Esophagus squamous epithelium (tissue), 4 donors: ENCODE results near the gene TNN.

Experiments used
- CTCF ChIP-seq, 6 experiments: fragments of 450-650 bp in 4 of 6; fragments of 200-600 bp in 2 of 6; sonication (generic) in 2 of 6; IDR thresholded peaks; one replicate each; pipeline ENCODE4 v1.5.1; 2016 to 2019; ENCODE audit warnings: antibody characterized with exemption in 6 of 6, mild to moderate bottlenecking in 4 of 6, moderate library complexity in 4 of 6
- POLR2A ChIP-seq, 4 donors: fragments of 450-650 bp; IDR thresholded peaks; one replicate each; pipeline ENCODE4 v1.6.1; 2017; ENCODE audit warnings: antibody characterized with exemption in 4 of 4, mild to moderate bottlenecking in 4 of 4, moderate library complexity in 3 of 4

GRCh38 chr1:175037416-175037815 lies 30.2 kb upstream of the TNN start:
- no peak for TF ChIP-seq CTCF (IDR thresholded peaks at IDR 0.05)
- no peak for TF ChIP-seq POLR2A (IDR thresholded peaks at IDR 0.05)
